ENCODE measurements around the gene EXOC4. TPM values are rescaled to one million over a fixed set of nuclear protein-coding genes. Genes with fewer than 3 reads are reported as not detected.
A peak's percentile ranks its signal among the peaks of the same experiment; 100 is the strongest.

The EXOC4 gene
- total and polyA plus RNA-seq, 2 donors (not counting 3 experiments of a cell fraction or from before 2014, with no cell fraction given) = 20.3 to 73.1 TPM

DNA sequence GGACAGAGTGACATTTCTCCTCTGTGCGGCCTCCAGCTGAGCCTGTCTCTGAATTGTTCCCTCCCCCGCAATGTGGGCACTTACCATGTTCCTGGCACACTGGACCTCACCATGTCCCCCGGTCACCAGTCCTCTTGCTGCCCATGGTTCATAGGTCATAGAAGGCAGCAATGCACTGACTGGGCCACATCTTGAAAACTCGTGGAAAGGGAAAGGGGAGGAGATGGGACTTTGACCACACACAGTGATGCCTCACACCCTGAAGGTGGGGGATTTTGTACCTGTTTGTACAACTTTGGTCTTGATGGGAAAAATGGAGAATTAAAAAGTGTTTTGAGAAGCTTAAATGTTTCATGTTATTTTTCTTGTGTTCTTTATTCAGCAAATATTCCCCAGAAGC is 812.5 kb downstream of the EXOC4 start:
- no peaks in the 10 kb centered on the region for H3K4me1 ChIP-seq (ENCODE audit: control insufficient read depth, extremely low read depth, insufficient read depth, low read length)
- H4K20me1 ChIP-seq (replicated peaks; ENCODE audit: control insufficient read depth, extremely low read depth, insufficient read depth, low read length) = no peaks in the 10 kb centered on the region
- TF ChIP-seq POLR2A (IDR thresholded peaks at IDR 0.05; ENCODE audit: low read depth, low read length) (no peak), FOS (IDR thresholded peaks at IDR 0.05; ENCODE audit: borderline replicate concordance, insufficient read depth, low read length) (no peak), POLR2AphosphoS5 (IDR thresholded peaks at IDR 0.05; ENCODE audit: insufficient read depth, low read depth, low read length) (no peak), CTCF (IDR thresholded peaks at IDR 0.05; ENCODE audit: extremely low read depth in 1 of 2, insufficient read depth in 1 of 2, low read depth in 1 of 2, low read length in 2 of 2) (no peak), GATA2 (IDR thresholded peaks at IDR 0.05; ENCODE audit: insufficient read depth, insufficient read length, low read depth, low read length) (no peak), JUN (IDR thresholded peaks at IDR 0.05; ENCODE audit: borderline replicate concordance, insufficient read depth, insufficient read length, low read depth) (no peak), EZH2 (IDR thresholded peaks at IDR 0.05; ENCODE audit: borderline replicate concordance, low read depth, low read length, severe bottlenecking) (no peak), MYC (IDR thresholded peaks at IDR 0.05; ENCODE audit: low read depth, low read length) (no peak)
- TF ChIP-seq, protein P1, sequence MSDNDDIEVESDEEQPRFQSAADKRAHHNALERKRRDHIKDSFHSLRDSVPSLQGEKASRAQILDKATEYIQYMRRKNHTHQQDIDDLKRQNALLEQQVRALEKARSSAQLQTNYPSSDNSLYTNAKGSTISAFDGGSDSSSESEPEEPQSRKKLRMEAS (IDR thresholded peaks at IDR 0.05; ENCODE audit: insufficient read depth, insufficient read length) = no peak
- dilution Hi-C loops (cut with MboI; ENCODE audit: extremely low pct_ligation_motif_present, low sequenced_read_pairs) (no loop called here), intact Hi-C loops (cut with micrococcal nuclease) (no loop called here)
- no peak overlapping the region for H3K4me3 ChIP-seq (replicated peaks in 1 of 3; ENCODE audit: insufficient read depth in 1 of 3, low read depth in 1 of 3, low read length in 3 of 3)
- H3K4me2 ChIP-seq (ENCODE audit: insufficient read depth, low read length) = no peak overlapping the region
- BruUV-seq (replicated peaks) = TSS peak; percentile 55
- CTCF ChIA-PET = no interaction called here
- no peaks in the 10 kb centered on the region for H3K36me3 ChIP-seq (ENCODE audit: control insufficient read depth in 2 of 2, extremely low read depth in 1 of 2, insufficient read depth in 2 of 2, low read length in 2 of 2)
- FAIRE-seq (no peak), DNase-seq (ENCODE audit: low read depth, low spot score) (no peak)
- H3K9ac ChIP-seq (replicated peaks; ENCODE audit: extremely low read depth, insufficient read depth, low read length) = no peak overlapping the region
- H3K27me3 ChIP-seq (ENCODE audit: control insufficient read depth in 2 of 2, insufficient read depth in 2 of 2, low read length in 2 of 2) = no peaks in the 10 kb centered on the region
- no peaks in the 10 kb centered on the region for H3K9me3 ChIP-seq (replicated peaks; ENCODE audit: control insufficient read depth, insufficient read depth, low read length)
- POLR2A ChIA-PET = no interaction called here
- H3K79me2 ChIP-seq (ENCODE audit: control insufficient read depth, insufficient read depth, low read length) = no peaks in the 10 kb centered on the region
- no peaks in the 10 kb centered on the region for H3K9me1 ChIP-seq (replicated peaks; ENCODE audit: control insufficient read depth, extremely low read depth, insufficient read depth, low read length)
- no peak overlapping the region for H3K27ac ChIP-seq (ENCODE audit: insufficient read depth, low read depth, low read length)
- H2AFZ ChIP-seq (ENCODE audit: low read depth, low read length) = no peak overlapping the region
